Liver (tissue), 3 donors: ENCODE data around the gene VTN.

Experiments
- HNF4A ChIP-seq, 2 donors: conservative IDR thresholded peaks; 2 replicates each; pipeline ENCODE4 v1.6.1; 2016; ENCODE audit warnings: antibody characterized with exemption in 2 of 2, mild to moderate bottlenecking in 2 of 2
- RAD21 ChIP-seq, 2 donors: IDR thresholded peaks; 2 replicates each; pipeline ENCODE4 v1.6.1; 2016; ENCODE audit warnings: antibody characterized with exemption in 2 of 2, mild to moderate bottlenecking in 2 of 2
- TAF1 ChIP-seq: conservative IDR thresholded peaks from 2 replicates; pipeline ENCODE4 v1.6.1; 2016; ENCODE audit warnings: antibody characterized with exemption, mild to moderate bottlenecking
- YY1 ChIP-seq: IDR thresholded peaks from 2 replicates; pipeline ENCODE4 v1.6.1; 2016; ENCODE audit warnings: antibody characterized with exemption, mild to moderate bottlenecking
- TF ChIP-seq, protein P1 (sequence below): fragments of 150-350 bp; IDR thresholded peaks from 2 replicates; pipeline ENCODE4 v1.5.1; 2017; ENCODE audit warnings: improper control_type of control experiment, low read depth, low read length; ENCODE audit not compliant: missing input control
- donor health status: healthy.
- donor health status: healthy.

DNA sequence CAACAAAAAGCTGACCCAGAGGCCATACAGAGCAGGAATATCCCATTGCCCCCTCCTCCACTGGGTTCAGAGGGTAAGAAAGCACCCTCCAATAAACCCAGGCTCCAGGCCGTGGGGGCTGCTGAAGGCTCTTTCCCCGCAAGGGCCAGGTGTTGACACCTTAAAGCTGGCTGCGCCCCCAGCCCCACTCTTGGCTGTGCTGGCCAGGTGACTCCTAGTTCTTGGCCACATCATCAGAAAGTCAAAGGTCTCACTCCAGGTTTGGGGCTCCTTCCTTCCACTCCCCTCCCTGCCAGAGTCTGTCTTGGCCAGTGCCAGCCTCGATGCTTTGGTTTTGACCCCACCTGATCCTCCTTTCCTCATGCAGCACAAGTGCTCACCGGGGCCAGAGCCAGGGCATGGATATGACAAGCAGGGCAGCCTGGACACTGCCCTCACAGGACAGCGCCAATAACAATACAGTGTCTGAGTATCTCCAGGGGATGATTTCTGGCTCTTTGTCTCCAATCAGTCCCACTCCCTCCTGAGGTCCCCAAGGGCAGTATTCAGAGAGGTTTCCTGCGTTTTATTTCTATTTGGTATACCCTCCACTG, 27.7 kb upstream of the VTN start:
- TF ChIP-seq, protein P1, sequence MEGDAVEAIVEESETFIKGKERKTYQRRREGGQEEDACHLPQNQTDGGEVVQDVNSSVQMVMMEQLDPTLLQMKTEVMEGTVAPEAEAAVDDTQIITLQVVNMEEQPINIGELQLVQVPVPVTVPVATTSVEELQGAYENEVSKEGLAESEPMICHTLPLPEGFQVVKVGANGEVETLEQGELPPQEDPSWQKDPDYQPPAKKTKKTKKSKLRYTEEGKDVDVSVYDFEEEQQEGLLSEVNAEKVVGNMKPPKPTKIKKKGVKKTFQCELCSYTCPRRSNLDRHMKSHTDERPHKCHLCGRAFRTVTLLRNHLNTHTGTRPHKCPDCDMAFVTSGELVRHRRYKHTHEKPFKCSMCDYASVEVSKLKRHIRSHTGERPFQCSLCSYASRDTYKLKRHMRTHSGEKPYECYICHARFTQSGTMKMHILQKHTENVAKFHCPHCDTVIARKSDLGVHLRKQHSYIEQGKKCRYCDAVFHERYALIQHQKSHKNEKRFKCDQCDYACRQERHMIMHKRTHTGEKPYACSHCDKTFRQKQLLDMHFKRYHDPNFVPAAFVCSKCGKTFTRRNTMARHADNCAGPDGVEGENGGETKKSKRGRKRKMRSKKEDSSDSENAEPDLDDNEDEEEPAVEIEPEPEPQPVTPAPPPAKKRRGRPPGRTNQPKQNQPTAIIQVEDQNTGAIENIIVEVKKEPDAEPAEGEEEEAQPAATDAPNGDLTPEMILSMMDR: no peak
- no peak for TF ChIP-seq YY1
- TF ChIP-seq RAD21 (IDR thresholded peaks at IDR 0.05): peak in 1 of 2 donors; percentile 25
- no peak for TF ChIP-seq HNF4A (conservative IDR thresholded peaks at IDR 0.05)
- TF ChIP-seq TAF1: no peak
